ENCODE results near the gene SULF2.

The SULF2 gene

GRCh38 chr20:47713878-47714450, 71.3 kb downstream of the SULF2 start:
- TF ChIP-seq, protein P1, sequence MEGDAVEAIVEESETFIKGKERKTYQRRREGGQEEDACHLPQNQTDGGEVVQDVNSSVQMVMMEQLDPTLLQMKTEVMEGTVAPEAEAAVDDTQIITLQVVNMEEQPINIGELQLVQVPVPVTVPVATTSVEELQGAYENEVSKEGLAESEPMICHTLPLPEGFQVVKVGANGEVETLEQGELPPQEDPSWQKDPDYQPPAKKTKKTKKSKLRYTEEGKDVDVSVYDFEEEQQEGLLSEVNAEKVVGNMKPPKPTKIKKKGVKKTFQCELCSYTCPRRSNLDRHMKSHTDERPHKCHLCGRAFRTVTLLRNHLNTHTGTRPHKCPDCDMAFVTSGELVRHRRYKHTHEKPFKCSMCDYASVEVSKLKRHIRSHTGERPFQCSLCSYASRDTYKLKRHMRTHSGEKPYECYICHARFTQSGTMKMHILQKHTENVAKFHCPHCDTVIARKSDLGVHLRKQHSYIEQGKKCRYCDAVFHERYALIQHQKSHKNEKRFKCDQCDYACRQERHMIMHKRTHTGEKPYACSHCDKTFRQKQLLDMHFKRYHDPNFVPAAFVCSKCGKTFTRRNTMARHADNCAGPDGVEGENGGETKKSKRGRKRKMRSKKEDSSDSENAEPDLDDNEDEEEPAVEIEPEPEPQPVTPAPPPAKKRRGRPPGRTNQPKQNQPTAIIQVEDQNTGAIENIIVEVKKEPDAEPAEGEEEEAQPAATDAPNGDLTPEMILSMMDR (conservative IDR thresholded peaks at IDR 0.05; ENCODE audit: low read depth, low read length): no peak
- Histone ChIP-seq H3K4me1 (ENCODE audit: low read depth, poor library complexity, severe bottlenecking) (no peaks in the 10 kb centered on the region), H3K27ac (no peak overlapping the region), H3K36me3 (ENCODE audit: insufficient read depth) (no peaks in the 10 kb centered on the region), H3K9ac (no peak overlapping the region), H4K20me1 (ENCODE audit: insufficient read depth) (no peaks in the 10 kb centered on the region), H3K27me3 (ENCODE audit: insufficient read depth, low read depth) (peaks cover 86% of the 10 kb centered on the region), H2AFZ (ENCODE audit: low read depth) (no peak overlapping the region), H3K4me3 (IDR thresholded peaks at IDR 0.05; ENCODE audit: insufficient read depth, low read depth, low read length) (no peak overlapping the region), H3K79me2 (ENCODE audit: insufficient read depth, low read depth) (no peaks in the 10 kb centered on the region), H3K4me2 (no peak overlapping the region)

- H3K4me1 ChIP-seq (ENCODE audit: low read depth, poor library complexity, severe bottlenecking): no peaks in the 10 kb centered on the region
- TF ChIP-seq, protein P1 (conservative IDR thresholded peaks at IDR 0.05; ENCODE audit: low read depth, low read length): no peak
- no peak overlapping the region for H3K27ac ChIP-seq
- H3K4me2 ChIP-seq: no peak overlapping the region
- no peaks in the 10 kb centered on the region for H3K79me2 ChIP-seq (ENCODE audit: insufficient read depth, low read depth)
- H2AFZ ChIP-seq (ENCODE audit: low read depth): no peak overlapping the region
- no peak overlapping the region for H3K9ac ChIP-seq
- no peaks in the 10 kb centered on the region for H4K20me1 ChIP-seq (ENCODE audit: insufficient read depth)
- peaks cover 84% of the 10 kb centered on the region for H3K27me3 ChIP-seq (ENCODE audit: insufficient read depth, low read depth)
- H3K36me3 ChIP-seq (ENCODE audit: insufficient read depth): no peaks in the 10 kb centered on the region
- no peak overlapping the region for H3K4me3 ChIP-seq (IDR thresholded peaks at IDR 0.05; ENCODE audit: insufficient read depth, low read depth, low read length)
These were observed 72.1 kb downstream of the SULF2 start for GRCh38 chr20:47713163-47713562.

- no peaks in the 10 kb centered on the region for H3K79me2 ChIP-seq (ENCODE audit: insufficient read depth, low read depth)
- peaks cover 80% of the 10 kb centered on the region for H3K27me3 ChIP-seq (ENCODE audit: insufficient read depth, low read depth)
- no peaks in the 10 kb centered on the region for H3K36me3 ChIP-seq (ENCODE audit: insufficient read depth)
- H3K4me2 ChIP-seq: no peak overlapping the region
- no peaks in the 10 kb centered on the region for H3K4me1 ChIP-seq (ENCODE audit: low read depth, poor library complexity, severe bottlenecking)
- no peak overlapping the region for H2AFZ ChIP-seq (ENCODE audit: low read depth)
- H3K9ac ChIP-seq: no peak overlapping the region
- TF ChIP-seq, protein P1 (conservative IDR thresholded peaks at IDR 0.05; ENCODE audit: low read depth, low read length): no peak
- H3K4me3 ChIP-seq (IDR thresholded peaks at IDR 0.05; ENCODE audit: insufficient read depth, low read depth, low read length): no peak overlapping the region
- H3K27ac ChIP-seq: no peak overlapping the region
- H4K20me1 ChIP-seq (ENCODE audit: insufficient read depth): no peaks in the 10 kb centered on the region
These were observed 74.1 kb downstream of the SULF2 start for GRCh38 chr20:47711046-47711752.

DNA sequence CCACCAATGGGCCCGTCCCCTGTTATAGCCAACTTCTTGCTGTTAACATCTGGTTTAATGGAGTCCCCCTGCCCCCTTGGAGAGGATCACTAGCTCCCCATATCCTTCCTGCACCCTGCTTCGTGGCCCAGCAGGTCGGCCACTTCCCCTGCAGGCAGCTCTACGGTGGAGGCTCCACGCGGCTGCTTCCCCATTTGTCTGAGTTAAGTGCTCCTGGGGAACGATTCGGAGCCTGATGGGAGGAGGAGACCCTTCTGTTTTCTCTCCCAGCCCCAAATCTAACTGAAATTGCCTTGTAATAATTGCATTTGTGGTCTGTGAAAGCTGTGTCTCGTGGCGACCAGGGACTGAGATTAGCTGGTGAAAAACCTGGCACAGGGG, 74.6 kb downstream of the SULF2 start:
- Histone ChIP-seq H3K4me3 (IDR thresholded peaks at IDR 0.05; ENCODE audit: insufficient read depth, low read depth, low read length) (no peak overlapping the region), H3K27me3 (ENCODE audit: insufficient read depth, low read depth) (peaks cover 80% of the 10 kb centered on the region), H3K4me2 (no peak overlapping the region), H3K27ac (no peak overlapping the region), H4K20me1 (ENCODE audit: insufficient read depth) (no peaks in the 10 kb centered on the region), H3K36me3 (ENCODE audit: insufficient read depth) (no peaks in the 10 kb centered on the region), H2AFZ (ENCODE audit: low read depth) (no peak overlapping the region), H3K79me2 (ENCODE audit: insufficient read depth, low read depth) (no peaks in the 10 kb centered on the region), H3K9ac (no peak overlapping the region), H3K4me1 (ENCODE audit: low read depth, poor library complexity, severe bottlenecking) (no peaks in the 10 kb centered on the region)
- TF ChIP-seq, protein P1 (conservative IDR thresholded peaks at IDR 0.05; ENCODE audit: low read depth, low read length): no peak

Measured in KMS-11 (cell line).